BJ (cell line): Measurements from ENCODE around the gene KIF26B. TPM values are rescaled to one million over a fixed set of nuclear protein-coding genes. Genes with fewer than 3 reads are reported as not detected.

ENCODE experiments used
- CTCF ChIA-PET: fragments of 350-600 bp; formaldehyde crosslinking; extraction: SDS; loops from one replicate; lab custom pipeline; 2021; ENCODE audit warnings: antibody characterized with exemption, inconsistent platforms; lab: Yijun Ruan, JAX
- POLR2A ChIA-PET: fragments of 300-600 bp; sonication (Branson Sonifier 250); formaldehyde crosslinking; extraction: SDS; loops from one replicate; lab custom pipeline; 2021; ENCODE audit warnings: antibody characterized with exemption; lab: Charles Lee
- DNase-seq: peaks from one replicate; pipeline ENCODE4 v3.0.0-alpha.2; 2011; ENCODE audit warnings: low read depth
- H3K27me3 ChIP-seq: 2 replicates; pipeline ENCODE4 v1.6.0; 2011; ENCODE audit warnings: low read length; ENCODE audit not compliant: control insufficient read depth, insufficient read depth
- H3K36me3 ChIP-seq: 2 replicates; pipeline ENCODE4 v1.5.1; 2011; ENCODE audit warnings: low read length; ENCODE audit not compliant: control insufficient read depth, insufficient read depth
- H3K4me3 ChIP-seq: 2 replicates; pipeline ENCODE4 v1.5.1; 2011; ENCODE audit warnings: low read depth, mild to moderate bottlenecking, control low read depth, low read length
- polyA plus RNA-seq: library from polyadenylated mRNA; depleted of rRNA; stranded (reverse); fragments of >200 nt; gene quantifications from 2 replicates; pipeline ENCODE4 v1.2.3, GENCODE V29; 2011
- TF ChIP-seq, protein P1 (sequence below): IDR thresholded peaks from 2 replicates; pipeline ENCODE4 v1.5.1; 2011; ENCODE audit warnings: low read depth, mild to moderate bottlenecking, control low read depth, inconsistent platforms, low read length, moderate library complexity; ENCODE audit not compliant: insufficient read depth

KIF26B gene
- polyA plus RNA-seq, 1 experiment = 2.8 TPM

DNA sequence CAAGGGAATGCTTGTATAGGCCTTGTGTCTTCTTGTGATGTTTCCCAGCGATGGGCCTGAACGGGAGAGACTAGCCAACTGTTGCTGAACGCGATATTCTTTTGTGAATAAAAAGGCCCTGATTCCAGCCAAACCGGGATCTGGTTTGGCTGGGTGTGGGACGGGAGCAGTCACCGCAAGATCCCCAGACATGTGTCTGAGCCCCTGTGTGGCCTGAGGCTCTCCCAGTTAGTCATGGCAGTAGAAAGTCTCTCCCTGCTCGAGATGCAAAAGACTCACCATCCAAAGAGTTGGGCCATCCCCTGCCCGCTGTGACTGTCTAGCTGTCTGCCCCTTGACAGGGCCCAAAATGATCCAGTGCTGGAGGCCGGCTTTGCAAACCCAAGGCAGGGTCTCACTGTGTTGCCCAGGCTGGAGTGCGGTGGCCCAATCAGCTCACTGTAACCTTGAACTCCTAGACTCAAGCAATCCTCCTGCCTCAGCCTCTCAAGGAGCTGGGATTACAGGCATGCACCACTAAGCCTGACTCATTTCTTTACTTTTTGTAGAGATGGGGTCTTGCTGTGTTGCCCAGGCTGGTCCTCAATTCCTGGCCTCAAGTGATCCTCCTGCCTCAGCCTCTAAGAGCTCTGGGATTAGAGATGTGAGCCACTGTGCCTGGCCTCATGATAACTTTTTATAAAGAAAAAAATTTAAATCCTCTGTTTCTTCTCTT lies 56.4 kb downstream of the KIF26B start:
- POLR2A ChIA-PET = no interaction called here
- CTCF ChIA-PET = interaction anchor here (0.6 to 1.1 kb wide), 2 partner anchors 16 to 21 kb away, joined by 3 read pairs; no protein-coding TSS in a partner anchor
- no peaks in the 10 kb centered on the region; the same call in 1 of the 2 replicates for H3K27me3 ChIP-seq
- no peak overlapping the region for H3K4me3 ChIP-seq
- no peak for DNase-seq
- peaks cover 1% of the 10 kb centered on the region; the same call in 1 of the 2 replicates for H3K36me3 ChIP-seq
- TF ChIP-seq, protein P1, sequence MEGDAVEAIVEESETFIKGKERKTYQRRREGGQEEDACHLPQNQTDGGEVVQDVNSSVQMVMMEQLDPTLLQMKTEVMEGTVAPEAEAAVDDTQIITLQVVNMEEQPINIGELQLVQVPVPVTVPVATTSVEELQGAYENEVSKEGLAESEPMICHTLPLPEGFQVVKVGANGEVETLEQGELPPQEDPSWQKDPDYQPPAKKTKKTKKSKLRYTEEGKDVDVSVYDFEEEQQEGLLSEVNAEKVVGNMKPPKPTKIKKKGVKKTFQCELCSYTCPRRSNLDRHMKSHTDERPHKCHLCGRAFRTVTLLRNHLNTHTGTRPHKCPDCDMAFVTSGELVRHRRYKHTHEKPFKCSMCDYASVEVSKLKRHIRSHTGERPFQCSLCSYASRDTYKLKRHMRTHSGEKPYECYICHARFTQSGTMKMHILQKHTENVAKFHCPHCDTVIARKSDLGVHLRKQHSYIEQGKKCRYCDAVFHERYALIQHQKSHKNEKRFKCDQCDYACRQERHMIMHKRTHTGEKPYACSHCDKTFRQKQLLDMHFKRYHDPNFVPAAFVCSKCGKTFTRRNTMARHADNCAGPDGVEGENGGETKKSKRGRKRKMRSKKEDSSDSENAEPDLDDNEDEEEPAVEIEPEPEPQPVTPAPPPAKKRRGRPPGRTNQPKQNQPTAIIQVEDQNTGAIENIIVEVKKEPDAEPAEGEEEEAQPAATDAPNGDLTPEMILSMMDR = no peak

DNA sequence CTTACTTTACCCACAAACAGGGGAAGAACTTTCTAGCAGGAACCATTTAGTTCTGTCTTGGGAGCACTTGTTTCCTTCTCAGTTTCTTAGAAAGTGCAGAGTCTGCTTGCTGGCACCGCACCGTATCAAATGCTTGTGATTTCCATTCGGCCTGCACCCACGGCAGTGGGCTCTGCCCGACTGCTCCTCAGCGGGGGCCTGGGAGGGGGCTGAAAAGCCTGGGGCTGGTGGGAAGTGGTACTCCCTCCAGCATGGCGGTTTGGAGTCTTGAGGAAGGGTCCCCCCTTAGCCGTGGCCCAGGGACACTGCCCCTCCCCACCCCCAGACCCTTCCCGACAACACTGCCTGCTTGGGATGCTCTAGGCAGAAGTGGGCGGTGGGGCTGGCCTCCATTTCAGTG lies 57.0 kb downstream of the KIF26B start:
- ChIA-PET POLR2A (no interaction called here), CTCF (no interaction called here)
- Histone ChIP-seq H3K4me3 (no peak overlapping the region), H3K27me3 (no peaks in the 10 kb centered on the region; the same call in 1 of the 2 replicates), H3K36me3 (peaks cover 1% of the 10 kb centered on the region; the same call in 1 of the 2 replicates)
- no peak for DNase-seq
- TF ChIP-seq, protein P1 = no peak

DNA sequence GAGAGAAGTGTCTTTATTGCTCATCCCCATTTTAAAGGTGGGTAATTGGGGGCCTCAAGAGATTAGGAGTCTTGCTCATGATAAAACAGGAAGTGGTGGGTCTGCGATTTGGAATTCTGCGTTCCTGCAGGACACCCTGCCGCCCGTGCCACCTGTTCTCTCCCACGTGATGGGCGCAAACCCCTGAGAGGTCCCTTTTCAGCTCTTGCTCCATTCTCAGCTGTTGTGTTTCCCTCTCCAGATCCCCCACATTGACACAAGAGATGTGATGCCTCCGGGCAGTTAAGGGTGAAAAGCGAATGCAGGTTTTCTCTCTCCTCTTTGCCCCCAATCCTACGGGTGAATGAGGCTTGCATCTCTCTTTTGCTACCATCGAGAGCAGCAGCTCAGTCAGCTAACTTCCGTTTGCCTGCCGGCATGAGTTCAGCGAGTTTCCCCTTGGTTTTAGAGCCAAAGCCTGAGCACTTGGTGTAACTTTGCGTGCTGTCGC lies 57.5 kb downstream of the KIF26B start:
- TF ChIP-seq, protein P1 = no peak
- no peak overlapping the region for H3K4me3 ChIP-seq
- ChIA-PET CTCF (no interaction called here), POLR2A (no interaction called here)
- H3K36me3 ChIP-seq = peaks cover 1% of the 10 kb centered on the region; the same call in 1 of the 2 replicates
- no peaks in the 10 kb centered on the region; the same call in 1 of the 2 replicates for H3K27me3 ChIP-seq
- no peak for DNase-seq

DNA sequence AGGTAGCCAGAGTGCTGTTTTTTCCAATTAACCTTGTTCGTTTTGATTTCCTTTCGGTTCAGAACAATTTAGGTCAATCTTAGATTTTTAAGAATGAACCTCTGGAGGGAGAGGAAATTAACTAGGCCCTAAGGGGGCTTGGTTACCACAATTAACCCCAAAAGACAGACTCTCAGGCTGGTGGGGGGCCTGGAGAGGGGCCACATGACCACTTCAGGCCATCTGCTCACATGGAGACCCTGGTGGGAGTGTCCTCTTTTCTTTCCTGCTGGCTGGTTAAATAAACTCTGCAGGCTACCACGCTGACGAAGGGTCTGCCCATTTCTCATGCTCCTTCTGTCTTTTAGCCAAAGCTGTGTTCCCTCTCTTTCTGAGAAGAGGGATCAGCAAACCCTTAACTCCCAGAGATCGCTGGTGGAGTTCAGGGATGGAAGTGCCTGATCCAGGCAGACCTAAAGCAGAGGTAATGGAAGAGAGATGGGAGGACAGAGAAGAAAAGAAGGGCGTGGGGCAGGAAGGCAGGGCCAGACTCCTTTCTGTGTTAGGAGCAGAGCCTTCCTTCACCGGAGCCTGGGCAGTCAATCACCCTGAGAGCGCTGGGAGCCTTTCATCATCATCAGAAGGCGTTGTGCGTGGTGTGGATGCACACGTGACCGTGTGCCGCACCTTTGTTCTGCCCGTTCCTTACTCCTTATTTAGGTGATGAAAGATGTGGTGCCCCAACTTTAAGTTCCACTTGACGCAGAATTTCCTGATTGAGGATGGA lies 58.5 kb downstream of the KIF26B start:
- Histone ChIP-seq H3K4me3 (no peak overlapping the region), H3K36me3 (peaks cover 1% of the 10 kb centered on the region; the same call in 1 of the 2 replicates), H3K27me3 (no peaks in the 10 kb centered on the region; the same call in 1 of the 2 replicates)
- POLR2A ChIA-PET = no interaction called here
- CTCF ChIA-PET = no interaction called here
- TF ChIP-seq, protein P1 = no peak
- DNase-seq = no peak

DNA sequence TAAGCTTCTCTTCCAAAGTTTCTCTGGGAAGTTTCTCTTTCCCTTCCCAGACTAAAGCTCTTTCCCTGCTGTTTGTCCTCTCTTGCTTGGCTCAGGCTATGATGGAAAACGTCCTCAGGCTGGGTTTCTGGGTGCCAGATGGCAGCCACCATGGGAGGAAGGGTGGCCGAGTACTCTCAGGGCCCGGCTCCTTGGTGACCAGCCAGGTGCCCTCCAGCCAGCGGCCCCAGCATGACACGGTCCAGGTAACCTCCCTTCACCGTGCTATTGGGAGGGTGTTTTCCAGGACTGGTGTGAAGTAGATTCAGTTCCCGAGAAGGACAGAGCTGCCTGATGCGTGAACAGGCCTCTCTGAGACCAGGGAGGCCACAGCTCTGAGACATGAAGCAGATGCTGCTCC lies 60.3 kb downstream of the KIF26B start:
- ChIA-PET CTCF (interaction anchor here (1.1 to 2.0 kb wide), 3 partner anchors 18 to 788 kb away, joined by 3 to 5 read pairs (median 4); no protein-coding TSS in a partner anchor), POLR2A (no interaction called here)
- Histone ChIP-seq H3K4me3 (no peak overlapping the region), H3K27me3 (no peaks in the 10 kb centered on the region; the same call in 1 of the 2 replicates), H3K36me3 (no peaks in the 10 kb centered on the region; the same call in 1 of the 2 replicates)
- DNase-seq = no peak
- TF ChIP-seq, protein P1 = no peak
